NB4 (cell line): Measurements from ENCODE around the gene ASB4.

Experiments
- DNase-seq: peaks from one replicate; pipeline ENCODE4 v3.0.0; 2010; ENCODE audit warnings: low read depth
- H3K4me3 ChIP-seq: one replicate; pipeline ENCODE4 v1.5.1; 2011; ENCODE audit warnings: mild to moderate bottlenecking, low read depth, low read length, moderate library complexity
- MYC ChIP-seq: IDR thresholded peaks from 2 replicates; pipeline ENCODE4 v1.6.1; 2011; ENCODE audit warnings: low read depth, low read length
- POLR2A ChIP-seq: IDR thresholded peaks from 2 replicates; pipeline ENCODE4 v1.6.1; 2011; ENCODE audit warnings: mild to moderate bottlenecking; ENCODE audit not compliant: insufficient read length; ENCODE audit errors: extremely low read depth
- TF ChIP-seq, protein P1 (sequence below): IDR thresholded peaks from 2 replicates; pipeline ENCODE4 v1.6.1; 2011; ENCODE audit warnings: low read depth, low read length
- TF ChIP-seq, protein P2 (sequence below): IDR thresholded peaks from one replicate; pipeline ENCODE4 v1.5.1; 2012; ENCODE audit warnings: low read depth, low read length

Gene ASB4

DNA sequence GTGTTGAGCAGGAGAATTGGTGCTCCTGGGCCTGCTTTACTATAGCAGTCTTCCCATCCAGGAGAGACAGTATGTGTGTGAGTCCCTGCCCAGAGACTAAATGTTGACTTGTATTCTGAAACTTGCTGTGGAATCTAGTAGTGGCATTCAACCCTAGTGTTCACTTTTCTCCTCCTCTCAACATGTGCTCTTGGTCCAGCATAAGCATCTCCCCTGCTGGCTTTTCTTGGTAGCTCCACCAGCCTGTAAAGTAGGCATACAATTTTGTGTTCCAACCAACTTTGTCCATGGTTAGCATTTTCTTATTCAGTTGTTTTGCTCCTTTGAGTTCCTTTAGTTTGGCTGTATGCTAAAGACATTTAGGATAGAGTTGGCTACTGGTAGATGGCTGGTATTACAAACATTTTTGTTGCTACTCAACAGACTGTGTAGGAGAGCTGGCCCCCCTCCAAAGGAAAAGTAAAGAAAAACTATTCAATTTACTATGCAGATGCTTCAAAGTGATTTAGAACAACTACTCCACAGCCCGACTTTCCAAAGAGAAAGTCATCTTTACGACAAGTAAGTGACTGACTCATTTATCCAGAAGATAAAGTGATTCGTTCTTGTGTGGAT is 46.0 kb downstream of the ASB4 start:
- no peak for TF ChIP-seq POLR2A
- TF ChIP-seq, protein P1, sequence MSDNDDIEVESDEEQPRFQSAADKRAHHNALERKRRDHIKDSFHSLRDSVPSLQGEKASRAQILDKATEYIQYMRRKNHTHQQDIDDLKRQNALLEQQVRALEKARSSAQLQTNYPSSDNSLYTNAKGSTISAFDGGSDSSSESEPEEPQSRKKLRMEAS: no peak
- no peak for TF ChIP-seq MYC
- TF ChIP-seq, protein P2, sequence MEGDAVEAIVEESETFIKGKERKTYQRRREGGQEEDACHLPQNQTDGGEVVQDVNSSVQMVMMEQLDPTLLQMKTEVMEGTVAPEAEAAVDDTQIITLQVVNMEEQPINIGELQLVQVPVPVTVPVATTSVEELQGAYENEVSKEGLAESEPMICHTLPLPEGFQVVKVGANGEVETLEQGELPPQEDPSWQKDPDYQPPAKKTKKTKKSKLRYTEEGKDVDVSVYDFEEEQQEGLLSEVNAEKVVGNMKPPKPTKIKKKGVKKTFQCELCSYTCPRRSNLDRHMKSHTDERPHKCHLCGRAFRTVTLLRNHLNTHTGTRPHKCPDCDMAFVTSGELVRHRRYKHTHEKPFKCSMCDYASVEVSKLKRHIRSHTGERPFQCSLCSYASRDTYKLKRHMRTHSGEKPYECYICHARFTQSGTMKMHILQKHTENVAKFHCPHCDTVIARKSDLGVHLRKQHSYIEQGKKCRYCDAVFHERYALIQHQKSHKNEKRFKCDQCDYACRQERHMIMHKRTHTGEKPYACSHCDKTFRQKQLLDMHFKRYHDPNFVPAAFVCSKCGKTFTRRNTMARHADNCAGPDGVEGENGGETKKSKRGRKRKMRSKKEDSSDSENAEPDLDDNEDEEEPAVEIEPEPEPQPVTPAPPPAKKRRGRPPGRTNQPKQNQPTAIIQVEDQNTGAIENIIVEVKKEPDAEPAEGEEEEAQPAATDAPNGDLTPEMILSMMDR: no peak
- no peak overlapping the region for H3K4me3 ChIP-seq
- DNase-seq: no peak

DNA sequence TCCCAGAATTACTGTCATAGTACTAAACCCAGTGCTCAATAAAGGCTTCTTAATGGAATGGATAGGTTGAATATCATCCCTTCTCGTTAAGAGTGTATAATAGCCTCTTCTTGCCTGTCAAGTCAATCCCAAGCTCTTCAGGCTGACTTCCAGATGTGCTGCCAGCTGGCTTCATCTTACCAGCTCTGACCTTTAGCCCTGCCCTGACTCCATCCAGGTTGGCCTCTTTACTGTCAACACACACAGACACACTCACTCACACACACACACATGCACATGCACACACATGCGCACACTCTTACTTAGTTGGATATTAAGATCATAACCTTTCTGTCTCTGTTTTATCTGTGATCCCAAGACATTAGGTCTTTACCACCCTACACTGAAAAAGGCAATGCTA is 49.1 kb downstream of the ASB4 start:
- TF ChIP-seq, protein P2: no peak
- TF ChIP-seq, protein P1: no peak
- no peak for TF ChIP-seq POLR2A
- DNase-seq: no peak
- H3K4me3 ChIP-seq: no peak overlapping the region

DNA sequence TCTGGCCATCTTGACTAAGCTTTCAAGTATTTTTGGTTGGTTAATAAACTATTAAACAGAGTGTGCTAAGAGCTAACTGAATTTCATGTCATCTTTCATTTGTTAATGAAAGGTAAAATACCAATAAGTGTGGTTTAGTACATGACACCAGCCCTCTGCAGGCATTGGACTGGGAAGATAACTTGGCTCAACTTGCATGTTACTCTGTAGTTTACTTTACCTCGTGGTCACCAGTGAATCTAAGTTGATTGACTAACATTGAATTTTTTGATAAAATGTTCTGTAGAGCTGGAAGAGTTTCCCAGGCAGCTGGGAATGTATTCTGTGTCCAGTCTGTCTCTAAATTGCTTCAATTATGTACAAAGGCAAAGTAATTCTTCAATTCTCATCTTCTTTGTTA is 49.9 kb downstream of the ASB4 start:
- no peak overlapping the region for H3K4me3 ChIP-seq
- no peak for DNase-seq
- TF ChIP-seq, protein P2: no peak
- TF ChIP-seq, protein P1: no peak
- TF ChIP-seq POLR2A: no peak
- no peak for TF ChIP-seq MYC

DNA sequence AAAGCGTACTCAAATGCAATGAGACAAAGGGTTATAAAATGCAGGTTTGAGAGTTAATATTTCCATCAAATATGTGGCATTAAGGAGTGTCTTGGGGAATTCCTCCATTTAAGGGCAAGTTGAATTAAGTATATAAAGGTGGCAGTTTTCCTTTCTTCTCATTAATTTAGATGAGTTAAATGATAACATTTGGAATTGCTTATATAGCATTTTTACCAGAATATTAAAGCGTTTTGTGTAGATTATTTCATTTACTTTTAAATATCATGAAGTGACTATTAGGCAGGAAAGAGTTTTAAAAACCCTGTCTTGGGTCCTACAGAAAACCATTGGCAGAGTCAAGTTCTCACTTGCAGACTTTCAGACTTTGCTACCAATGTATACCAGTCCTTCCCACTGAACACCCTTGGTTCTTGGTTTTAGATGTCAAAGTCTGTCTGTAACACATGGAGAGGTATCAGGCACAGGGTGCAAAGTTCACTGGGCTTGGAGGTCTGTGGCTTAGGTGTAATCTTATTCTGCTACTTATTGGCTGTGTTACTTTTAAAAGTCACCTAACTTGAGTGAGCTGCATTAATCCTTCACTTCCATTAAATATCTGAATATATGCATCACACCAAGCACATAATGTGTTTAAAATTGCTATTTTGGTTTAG is 51.0 kb downstream of the ASB4 start:
- DNase-seq: no peak
- no peak overlapping the region for H3K4me3 ChIP-seq
- TF ChIP-seq MYC (no peak), POLR2A (no peak)
- TF ChIP-seq, protein P2: no peak
- TF ChIP-seq, protein P1: no peak

DNA sequence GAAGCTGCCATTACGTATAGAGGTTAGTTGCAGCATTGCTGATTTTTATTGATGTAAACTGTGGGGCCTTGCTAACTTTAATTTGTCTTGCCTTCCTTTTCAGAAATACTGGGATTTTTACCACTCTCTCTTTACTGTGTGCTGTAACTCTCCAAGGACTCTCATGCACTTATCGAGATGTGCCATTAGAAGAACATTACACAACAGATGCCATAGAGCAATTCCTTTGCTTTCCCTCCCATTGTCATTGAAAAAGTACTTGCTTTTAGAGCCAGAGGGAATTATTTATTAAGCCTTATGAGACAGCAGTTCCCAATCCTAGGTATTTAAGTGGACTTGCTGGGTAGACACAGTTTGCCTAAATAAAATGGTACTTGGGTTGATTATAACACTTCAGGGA is 51.7 kb downstream of the ASB4 start:
- no peak overlapping the region for H3K4me3 ChIP-seq
- TF ChIP-seq POLR2A: no peak
- TF ChIP-seq, protein P2: no peak
- TF ChIP-seq MYC: no peak
- TF ChIP-seq, protein P1: no peak
- no peak for DNase-seq

DNA sequence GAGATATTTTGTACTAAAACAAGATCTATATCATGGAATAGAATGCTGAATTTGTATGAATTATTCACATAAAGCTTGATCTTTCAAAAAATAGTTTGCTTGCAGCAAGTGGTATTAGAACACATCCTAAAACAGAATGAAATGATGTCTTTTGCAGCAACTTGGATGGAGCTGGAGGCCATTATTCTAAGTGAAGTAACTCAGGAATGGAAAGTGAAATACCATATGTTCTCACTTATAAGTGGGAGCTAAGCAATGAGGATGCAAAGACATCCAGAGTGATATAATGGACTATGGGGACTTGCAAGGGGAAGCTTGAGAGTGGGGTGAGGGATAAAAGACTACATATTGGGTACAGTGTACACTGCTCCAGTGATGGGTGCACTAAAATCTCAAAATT is 53.7 kb downstream of the ASB4 start:
- TF ChIP-seq POLR2A (no peak), MYC (no peak)
- TF ChIP-seq, protein P2: no peak
- TF ChIP-seq, protein P1: no peak
- no peak for DNase-seq

More for the DNA sequence above, 53.7 kb downstream of the ASB4 start:
- no peak overlapping the region for H3K4me3 ChIP-seq
